Fibroblast of gingiva (primary cell): ENCODE results near the gene F2RL1.
"Not testable (repeated sequence)": the region's sequence is repeated elsewhere in the genome, so short reads cannot be mapped to it uniquely, and the experiment has no call there.

Source experiments
- DNase-seq: peaks from one replicate; pipeline ENCODE4 v3.0.0-alpha.2; 2011; ENCODE audit warnings: low read depth

F2RL1 gene

DNA sequence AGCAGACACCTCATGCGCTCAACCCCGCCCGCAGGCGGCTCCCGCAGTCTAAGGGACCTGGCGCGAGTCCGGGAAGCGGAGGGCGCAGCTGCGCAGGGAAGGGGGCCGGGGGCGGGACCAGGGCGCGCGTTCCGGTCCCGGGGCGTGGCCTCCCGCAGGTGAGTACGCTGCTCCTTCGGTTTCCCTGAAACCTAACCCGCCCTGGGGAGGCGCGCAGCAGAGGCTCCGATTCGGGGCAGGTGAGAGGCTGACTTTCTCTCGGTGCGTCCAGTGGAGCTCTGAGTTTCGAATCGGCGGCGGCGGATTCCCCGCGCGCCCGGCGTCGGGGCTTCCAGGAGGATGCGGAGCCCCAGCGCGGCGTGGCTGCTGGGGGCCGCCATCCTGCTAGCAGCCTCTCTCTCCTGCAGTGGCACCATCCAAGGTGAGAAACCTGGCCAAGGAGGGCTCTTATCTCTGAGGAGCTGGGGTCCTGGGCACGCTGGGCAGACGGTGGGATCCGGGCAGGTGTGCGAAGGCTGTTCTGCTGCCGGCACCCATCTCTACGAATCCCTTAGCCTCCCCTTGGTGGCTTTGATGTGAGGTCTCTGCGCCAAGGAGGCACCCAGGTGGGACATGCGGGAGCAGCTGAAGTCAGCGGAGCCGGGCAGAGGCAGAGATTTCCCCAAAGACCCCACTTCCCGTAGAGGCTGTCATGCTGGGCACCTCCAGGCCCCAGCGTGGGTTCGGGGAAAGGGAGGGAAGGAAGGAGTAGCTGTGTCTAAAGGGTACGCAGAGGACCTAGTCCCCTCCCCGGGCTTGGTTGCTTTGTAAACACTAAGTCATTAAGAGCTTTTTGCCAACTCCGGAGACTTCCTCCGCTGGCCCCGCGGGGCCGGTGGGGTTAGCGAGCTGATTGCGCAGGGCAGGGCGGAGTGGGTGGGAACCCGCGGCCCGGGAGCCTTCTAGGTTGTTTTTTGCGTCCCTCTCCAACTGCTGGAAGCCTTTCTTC is at the start of gene F2RL1:
Gene F2RL1 (plus strand): TSS at position 187 of the 988 bp plus-strand sequence. CDS start 153 bp downstream, at position 340.
- peak; percentile 33 for DNase-seq

DNA sequence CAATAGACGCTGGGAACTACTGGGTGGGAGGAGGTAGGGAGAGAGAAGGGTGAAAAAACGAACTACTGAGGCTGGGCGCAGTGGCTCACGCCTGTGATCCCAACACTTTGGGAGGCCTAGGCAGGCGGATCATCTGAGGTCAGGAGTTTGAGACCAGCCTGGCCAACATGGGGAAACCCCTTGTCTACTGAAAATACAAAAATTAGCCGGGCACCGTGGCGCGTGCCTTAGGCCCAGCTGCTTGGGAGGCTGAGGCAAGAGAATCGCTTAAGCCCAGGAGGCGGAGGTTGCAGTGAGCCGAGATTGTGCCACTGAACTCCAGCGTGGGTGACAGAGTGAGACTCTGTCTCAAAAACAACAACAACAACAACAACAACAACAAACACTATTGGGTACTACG is 47.8 kb upstream of the F2RL1 start:
- DNase-seq = not testable (repeated sequence)

DNA sequence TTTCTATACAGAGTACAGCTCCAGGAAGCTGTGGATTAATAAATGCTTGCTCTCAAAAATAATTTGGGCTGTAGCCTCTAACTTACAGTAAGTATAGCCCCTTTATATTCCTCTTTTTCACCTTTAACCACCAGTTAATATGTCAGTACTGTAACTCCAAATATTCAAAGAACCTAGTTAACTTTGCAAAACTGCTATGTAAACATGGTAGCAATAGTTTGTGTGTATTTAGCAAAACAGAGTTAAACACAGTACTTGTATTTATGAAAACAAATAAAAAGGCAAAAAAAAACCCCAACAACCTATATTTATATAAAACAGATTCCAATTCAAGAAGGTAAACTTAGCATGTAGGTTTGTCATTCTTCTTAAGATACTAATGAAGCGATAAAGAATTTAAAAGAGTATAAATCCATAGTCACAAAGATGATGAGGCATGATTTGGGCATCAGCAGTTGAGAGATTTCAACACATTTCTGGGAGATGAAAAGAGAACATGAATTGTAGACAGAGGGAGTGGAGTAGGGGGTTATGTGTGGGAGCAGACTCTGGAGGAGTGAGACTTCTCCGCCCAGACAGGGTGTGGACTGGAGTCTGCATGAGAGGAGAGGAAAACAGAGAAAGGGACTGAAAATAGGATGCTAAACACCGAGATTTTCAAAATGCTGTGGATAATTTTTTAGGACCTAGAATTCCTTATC is 47.0 kb upstream of the F2RL1 start:
- no peak for DNase-seq

DNA sequence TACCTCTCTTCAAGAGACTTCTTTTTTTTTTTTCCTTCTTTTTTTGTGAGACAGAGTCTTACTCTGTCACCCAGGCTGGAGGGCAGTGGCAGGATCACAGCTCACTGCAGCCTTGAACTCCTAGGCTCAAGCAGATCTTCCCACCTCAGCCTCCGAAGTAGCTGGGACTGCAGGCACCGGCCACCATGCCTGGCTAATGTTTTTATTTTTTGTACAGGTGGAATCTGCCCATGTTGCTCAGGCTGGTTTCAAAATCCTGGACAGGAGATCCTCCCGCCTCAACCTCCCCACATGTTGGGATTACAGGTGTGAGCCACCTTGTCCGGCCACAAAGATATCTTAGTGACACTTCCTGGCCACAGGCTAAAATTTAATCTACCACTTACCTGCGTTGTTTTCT is 42.9 kb upstream of the F2RL1 start:
- DNase-seq = no peak

DNA sequence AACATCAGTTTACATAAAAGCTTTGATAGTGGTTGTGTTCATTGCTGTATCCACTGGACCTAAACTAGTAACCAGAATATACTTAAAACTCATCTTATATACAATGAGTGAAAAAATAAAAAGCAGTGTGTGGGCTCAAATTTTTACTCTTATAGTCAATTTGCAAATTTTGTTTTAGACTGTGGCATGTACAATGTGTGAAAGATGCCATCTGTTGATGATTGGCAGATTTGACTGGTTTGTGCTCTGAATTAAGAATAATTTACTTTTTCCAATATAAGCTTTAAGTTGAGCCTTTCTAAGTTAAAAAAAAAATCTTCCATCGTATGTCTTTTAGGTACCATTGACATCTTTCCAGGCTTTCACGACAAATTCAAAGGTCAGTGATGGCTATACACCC is 42.4 kb upstream of the F2RL1 start:
- DNase-seq = no peak

- not testable (repeated sequence) for DNase-seq
Measured at GRCh38 chr5:76780616-76781015, 38.2 kb upstream of the F2RL1 start.

- no peak for DNase-seq
Measured at GRCh38 chr5:76781775-76782174, 37.1 kb upstream of the F2RL1 start.

GRCh38 chr5:76782444-76782843 is 36.4 kb upstream of the F2RL1 start:
- DNase-seq = no peak

DNA sequence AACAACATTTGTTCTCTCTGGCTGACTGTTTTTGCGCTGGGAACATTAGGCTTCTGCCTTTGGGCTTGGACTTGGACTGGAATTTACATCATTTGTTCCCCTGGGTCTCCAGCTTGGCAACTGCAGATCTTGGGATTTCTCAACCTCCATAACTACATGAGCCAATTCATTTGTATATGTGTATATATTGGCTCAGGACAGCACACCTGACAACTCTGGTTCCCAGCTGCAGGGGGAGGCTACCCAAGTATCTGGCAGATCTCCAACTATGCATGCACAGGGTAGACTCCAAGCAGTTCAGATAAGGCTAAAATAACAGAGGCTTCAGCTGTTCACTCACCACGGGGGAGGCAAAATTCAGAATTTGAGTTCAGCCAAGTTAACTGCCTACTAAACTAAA is 31.6 kb upstream of the F2RL1 start:
- DNase-seq = peak; percentile 95

DNA sequence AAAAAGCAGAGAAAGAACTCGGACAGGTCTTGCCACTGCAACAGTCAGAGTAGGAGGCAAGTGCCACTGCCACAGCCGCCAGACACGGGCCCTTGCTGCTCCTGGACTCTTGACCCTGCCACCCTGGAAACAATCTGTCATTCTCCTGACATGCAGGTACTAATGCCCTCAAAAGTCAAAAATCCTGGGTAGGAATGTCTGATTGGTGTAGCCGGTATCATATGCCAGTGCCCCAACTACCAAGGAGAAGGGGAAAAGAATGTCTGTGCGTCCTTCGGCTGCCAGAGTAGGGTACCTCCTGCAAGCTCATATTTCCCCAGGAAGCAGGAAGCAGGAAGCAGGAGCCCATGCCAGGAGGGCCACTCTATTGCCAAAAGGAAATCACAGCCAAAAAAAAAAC is 30.5 kb upstream of the F2RL1 start:
- DNase-seq = no peak

DNA sequence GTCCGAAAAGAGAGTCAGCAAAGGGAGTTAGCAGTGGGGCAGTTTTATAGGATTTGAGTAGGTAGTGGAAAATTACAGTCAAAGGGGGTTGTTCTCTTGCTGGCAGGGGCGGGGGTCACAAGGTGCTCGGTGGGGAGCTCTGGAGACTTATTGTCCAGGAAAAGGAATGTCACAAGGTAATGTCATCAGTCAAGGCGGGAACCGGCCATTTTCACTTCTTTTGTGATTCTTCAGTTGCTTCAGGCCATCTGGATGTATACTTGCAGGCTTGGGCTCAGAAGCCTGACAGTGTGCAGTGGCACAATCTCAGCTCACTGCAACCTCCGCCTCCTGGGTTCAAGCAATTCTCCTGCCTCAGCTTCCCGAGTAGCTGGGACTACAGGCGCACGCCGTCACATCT is 29.6 kb upstream of the F2RL1 start:
- DNase-seq = not testable (repeated sequence)

- no peak for DNase-seq
Measured at GRCh38 chr5:76789991-76790581, 28.7 kb upstream of the F2RL1 start.

- peak; percentile 89 for DNase-seq
Measured at GRCh38 chr5:76790632-76791290, 28.1 kb upstream of the F2RL1 start.

DNA sequence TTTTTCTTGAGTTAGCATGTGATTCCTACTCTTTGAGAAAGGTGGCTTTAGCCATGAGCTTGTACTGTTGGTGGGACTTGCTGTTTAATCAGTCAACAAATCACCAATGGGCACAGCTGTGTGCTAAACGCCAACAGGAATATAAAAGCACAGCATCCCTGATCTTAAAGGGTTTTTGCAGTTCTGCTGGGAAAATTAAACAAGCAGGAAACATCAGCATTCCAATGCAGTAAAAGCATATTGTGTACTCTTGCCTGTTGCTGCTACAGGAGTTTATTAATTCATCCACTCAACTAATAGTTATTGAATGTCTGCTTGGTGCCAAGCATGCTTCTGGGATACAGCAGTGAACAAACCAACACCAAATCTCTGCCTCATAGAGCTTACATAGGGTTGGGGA is 27.4 kb upstream of the F2RL1 start:
- DNase-seq = no peak

DNA sequence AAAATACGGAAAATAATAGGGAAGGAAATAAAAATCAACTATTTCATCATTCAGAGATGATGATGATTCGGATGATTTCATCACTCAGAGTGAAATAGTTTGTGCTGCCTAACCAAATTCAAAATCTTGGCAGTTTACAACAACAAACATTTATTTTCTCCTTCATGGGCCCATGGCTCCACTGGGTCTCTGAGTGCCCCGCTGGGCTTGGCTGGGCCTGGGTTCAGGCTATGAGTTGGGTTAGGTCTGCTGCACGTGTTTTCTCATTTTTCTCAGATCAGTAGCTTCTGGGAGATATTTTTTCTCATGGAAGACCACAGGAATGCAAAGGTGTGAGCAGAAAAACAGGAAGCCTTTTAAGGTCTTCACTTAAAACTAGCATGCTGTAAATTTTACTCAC is 24.0 kb upstream of the F2RL1 start:
- peak; percentile 52 for DNase-seq

- DNase-seq = no peak
Measured at GRCh38 chr5:76799588-76799987, 19.2 kb upstream of the F2RL1 start.

- no peak for DNase-seq
Measured at GRCh38 chr5:76800579-76800978, 18.3 kb upstream of the F2RL1 start.

DNA sequence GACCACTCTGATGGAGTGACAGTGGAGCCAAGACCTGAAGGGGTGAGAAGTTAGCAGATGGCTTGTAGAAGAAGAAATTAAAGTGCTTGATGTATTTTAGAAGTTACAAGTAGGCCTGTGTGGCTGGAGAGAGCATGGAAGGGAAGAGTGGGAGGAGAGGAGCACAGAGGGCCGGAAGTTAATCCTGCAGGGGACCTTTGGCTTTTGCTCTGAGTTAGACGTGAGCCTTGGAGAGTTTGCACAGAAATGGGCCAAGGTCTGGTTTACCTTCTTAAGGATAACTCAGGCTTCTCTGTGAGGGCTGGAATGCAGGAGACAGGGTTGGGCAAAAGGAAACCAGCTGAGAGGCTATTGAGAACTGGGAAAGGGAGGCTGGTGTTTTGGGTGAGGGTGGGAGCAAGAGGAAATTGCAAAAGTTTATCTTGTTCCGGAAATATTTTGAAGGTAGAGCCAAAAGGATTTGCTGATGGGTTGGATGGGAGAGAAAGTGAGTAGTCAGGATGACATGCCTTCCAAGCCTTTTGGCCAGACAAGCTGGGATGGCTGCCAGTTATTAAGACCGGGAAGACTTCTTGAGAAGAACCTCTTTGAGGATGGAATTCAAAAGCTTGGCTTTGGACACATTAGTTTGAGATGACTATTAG is 17.5 kb upstream of the F2RL1 start:
- DNase-seq = peak; percentile 36

DNA sequence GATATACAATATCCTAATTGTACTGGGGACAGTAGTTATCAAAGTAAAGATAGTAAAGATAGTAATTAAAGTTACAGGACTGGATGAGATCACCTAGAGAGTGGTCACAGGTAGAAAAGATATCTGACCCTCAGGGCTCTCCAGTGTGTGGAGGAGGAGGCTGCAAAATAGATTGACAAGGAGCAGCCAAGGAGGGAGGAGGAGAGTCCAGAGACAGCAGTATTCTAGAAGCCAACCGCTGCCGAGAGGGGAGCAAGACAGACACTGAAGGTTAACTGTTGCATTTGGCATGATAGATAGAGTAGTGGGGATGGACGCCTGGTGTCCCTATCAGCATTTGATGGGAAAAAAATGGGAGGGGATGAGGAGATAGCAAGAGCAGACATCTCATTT is 17.0 kb upstream of the F2RL1 start:
- DNase-seq = no peak

- DNase-seq = no peak
Measured at GRCh38 chr5:76804266-76804665, 14.6 kb upstream of the F2RL1 start.

GRCh38 chr5:76805821-76806505 is 12.9 kb upstream of the F2RL1 start:
- DNase-seq = peak; percentile 81
